ENCODE data around the gene WDR35.

DNA sequence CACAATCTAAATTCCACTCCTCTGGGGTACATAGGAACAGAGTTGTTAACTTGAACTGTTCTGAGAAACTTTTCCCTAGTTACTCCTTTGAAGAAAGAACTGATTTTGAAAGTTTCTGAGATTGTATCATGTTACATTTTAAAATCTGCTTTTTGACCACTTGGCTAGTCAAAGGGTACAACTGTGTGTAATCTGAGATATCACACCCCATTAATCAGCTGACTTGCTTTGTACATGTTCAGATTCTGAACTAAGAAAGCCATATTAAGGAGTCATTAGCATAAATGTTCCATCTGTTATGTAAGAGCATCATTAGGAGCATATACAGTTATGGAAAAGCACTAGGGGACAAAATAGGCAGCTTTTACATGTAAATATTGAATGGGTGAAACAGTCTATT, 3.8 kb upstream of the WDR35 start:
- no peak for TF ChIP-seq EZH2phosphoT487 (IDR thresholded peaks at IDR 0.05; ENCODE audit: low read depth)
- TF ChIP-seq, protein P1, sequence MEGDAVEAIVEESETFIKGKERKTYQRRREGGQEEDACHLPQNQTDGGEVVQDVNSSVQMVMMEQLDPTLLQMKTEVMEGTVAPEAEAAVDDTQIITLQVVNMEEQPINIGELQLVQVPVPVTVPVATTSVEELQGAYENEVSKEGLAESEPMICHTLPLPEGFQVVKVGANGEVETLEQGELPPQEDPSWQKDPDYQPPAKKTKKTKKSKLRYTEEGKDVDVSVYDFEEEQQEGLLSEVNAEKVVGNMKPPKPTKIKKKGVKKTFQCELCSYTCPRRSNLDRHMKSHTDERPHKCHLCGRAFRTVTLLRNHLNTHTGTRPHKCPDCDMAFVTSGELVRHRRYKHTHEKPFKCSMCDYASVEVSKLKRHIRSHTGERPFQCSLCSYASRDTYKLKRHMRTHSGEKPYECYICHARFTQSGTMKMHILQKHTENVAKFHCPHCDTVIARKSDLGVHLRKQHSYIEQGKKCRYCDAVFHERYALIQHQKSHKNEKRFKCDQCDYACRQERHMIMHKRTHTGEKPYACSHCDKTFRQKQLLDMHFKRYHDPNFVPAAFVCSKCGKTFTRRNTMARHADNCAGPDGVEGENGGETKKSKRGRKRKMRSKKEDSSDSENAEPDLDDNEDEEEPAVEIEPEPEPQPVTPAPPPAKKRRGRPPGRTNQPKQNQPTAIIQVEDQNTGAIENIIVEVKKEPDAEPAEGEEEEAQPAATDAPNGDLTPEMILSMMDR (IDR thresholded peaks at IDR 0.05; ENCODE audit: low read depth, low read length), result no peak
